IPS-18c (cell line): ENCODE measurements around the gene COL8A1.
"Not testable (repeated sequence)": the region's sequence is repeated elsewhere in the genome, so short reads cannot be mapped to it uniquely, and the experiment has no call there.

ENCODE experiments used
- H3K4me3 ChIP-seq: 2 replicates; pipeline ENCODE4 v1.7.0; 2013; ENCODE audit warnings: low read depth, mild to moderate bottlenecking, low read length, moderate library complexity; ENCODE audit not compliant: insufficient read depth
- H3K9me3 ChIP-seq: one replicate; pipeline ENCODE4 v1.6.1; 2013; ENCODE audit warnings: mild to moderate bottlenecking, low read length, moderate library complexity; ENCODE audit not compliant: control insufficient read depth, insufficient read depth

Gene COL8A1

DNA sequence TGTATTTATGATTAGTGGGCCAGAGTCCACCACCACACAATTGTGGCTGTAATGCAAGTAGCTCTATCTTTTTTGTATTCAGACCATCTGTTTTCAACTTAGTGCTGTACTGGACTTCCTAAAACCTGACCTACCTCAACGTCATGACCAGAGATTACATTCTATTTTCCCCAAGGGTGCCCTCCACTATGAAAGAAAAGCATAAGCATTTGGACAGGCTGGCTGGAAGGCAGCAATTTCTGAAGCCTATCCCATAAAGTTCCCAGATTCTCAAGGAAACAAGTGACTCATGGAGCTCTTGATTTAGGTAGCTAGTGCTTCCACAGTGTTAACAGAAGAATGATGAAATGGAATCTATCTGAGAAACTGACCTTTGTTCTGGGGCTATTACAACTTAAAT, 75.8 kb downstream of the COL8A1 start:
- Histone ChIP-seq H3K4me3 (no peak overlapping the region), H3K9me3 (no peaks in the 10 kb centered on the region)

DNA sequence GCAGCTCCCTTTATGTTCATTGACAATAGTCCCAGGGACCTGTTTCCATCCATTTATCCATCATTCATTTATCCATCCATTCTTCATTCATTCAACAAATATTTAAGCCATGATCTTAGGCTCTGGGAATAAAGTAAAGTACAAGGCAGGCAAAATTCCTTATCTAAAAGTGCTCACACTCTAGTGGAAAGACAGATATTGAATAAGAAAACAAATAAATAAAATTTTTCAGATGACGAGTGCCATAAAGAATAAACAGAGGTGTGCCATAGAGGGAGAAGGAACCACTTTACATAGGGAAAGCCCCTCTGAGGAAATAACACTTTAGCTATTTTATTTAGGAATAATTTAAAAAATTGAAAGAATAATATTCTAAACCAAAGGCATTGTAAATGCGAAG, 76.2 kb downstream of the COL8A1 start:
- Histone ChIP-seq H3K9me3 (no peaks in the 10 kb centered on the region), H3K4me3 (no peak overlapping the region)

DNA sequence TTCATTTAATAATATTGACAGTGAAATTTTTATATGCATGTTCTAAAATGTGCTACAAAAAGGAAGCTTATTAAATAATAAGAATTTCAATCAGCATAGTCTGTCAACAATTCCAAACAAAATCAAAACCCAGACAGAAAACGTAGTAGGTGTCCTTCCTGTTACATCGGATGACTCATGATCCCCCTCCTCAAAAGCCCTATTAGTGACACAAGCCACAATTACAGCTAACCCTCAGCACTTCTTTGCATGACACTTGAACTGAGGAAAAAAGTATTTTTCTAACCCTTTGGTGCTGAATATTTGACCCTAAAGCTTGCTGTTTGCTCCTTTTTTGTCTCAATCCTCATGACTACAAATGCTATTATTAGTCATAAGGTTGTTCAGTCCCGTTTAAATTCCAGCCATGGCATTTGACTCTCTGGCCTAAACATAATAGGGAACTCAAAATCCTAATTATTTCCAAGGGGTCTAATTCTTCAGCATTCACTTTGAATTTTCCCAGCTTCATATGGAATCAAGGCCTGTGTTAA, 78.1 kb downstream of the COL8A1 start:
- Histone ChIP-seq H3K9me3 (no peaks in the 10 kb centered on the region), H3K4me3 (no peak overlapping the region)

DNA sequence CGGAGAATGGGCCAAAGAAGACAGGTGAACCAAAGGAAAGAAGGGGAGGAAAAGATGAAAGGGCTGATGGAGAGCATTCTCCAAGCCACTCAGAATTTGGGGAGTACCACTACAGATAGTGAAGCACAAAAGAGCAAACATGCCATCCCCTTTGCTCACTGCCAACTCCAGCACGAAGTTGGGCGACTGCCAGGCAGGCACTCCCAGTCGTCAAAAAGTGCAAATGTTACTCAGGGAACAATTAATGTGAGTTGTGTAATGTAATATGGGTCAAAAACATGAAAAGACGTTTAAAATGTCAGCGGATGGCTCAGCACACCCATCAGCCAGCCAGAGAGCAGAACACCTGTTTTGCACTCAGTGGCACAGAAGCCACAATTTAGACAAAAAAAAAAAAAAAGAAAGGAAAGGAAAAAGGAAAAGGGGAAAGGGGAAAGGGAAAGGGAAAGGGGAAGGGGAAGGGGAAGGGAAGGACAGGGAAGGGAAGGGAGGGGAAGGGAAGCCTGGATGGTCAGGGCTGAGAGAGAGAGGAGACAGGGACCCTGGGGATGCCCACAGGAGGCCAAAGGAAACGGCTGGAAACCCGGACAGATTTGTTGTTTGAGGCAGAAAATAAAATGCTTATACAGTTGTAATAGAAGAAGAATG, 82.7 kb downstream of the COL8A1 start:
- Histone ChIP-seq H3K9me3 (peaks cover 3% of the 10 kb centered on the region), H3K4me3 (no peak overlapping the region)

DNA sequence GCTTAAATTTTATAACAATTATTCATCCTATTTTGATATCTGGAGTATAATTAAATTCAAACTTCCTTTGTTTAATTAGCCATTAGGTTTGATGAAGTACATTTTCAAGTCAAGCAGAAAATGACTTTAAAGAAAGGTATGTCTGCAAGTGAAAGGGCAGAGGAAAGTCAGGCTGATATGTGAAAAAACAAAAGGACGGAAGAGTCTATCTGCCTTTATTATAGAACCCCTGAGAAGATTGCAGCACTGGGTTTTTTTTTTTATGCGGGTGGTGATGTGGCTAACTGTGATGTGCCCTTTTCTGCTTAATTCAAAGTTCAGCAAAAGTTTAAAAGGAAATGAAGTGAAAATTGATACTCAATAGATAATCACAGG, 83.2 kb downstream of the COL8A1 start:
- H3K4me3 ChIP-seq: no peak overlapping the region
- peaks cover 3% of the 10 kb centered on the region for H3K9me3 ChIP-seq

DNA sequence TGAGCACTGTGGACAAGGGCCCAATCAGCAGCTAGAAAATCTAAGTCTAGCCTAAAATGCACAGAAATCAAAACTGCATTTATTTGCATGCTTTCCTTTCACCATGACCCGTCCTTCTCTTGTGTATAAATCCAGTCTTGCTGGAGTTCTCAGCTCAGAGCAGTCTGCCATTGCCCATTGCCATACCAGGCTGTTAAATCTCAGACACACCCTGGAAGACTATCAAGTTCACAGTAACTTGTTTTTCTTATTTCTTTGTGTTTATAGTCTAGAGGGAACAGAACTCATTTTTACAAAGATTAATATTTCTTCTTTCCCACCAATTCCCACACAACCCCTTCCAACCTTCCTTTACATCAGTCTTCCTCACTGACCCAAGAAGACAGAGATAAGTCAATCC, 85.9 kb downstream of the COL8A1 start:
- Histone ChIP-seq H3K9me3 (peaks cover 3% of the 10 kb centered on the region), H3K4me3 (no peak overlapping the region)

DNA sequence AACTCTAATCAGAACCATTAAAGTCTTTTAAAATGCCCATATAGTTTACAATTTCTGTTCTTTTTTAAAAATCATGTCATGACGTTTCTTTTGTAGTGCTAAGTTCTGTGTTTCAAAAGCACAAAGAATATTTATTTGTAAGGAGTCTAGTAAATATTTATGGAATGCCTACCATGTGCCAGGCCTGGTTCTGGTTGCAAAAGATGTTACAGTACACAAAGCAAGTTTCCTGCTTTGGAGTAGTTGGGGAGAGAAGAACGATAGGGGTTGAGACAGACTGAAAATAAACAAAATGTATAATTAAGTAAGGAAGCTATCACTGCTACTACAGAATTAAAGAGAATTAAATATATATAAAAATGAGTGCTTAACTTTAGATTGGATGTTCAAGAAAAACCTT, 92.5 kb downstream of the COL8A1 start:
- H3K9me3 ChIP-seq: no peaks in the 10 kb centered on the region
- H3K4me3 ChIP-seq: no peak overlapping the region

DNA sequence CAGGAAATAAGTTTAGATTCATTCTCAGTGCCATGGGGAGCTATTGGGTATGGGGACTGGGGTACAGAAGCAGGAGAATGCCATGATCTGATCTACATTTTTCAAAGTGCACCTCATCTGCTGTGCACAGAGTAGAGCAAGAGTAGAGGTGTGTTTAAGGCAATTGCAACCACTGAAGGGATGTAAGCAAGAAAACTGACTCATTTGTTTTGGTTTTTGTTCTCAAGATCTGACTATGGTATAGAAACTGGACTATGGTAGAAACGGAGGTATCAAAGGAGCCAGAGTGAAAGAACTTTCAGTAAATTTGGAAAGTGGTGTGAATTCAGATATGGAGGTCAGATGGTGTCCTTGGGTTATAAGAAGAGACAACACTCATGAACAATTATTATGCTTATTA, 93.1 kb downstream of the COL8A1 start:
- Histone ChIP-seq H3K4me3 (no peak overlapping the region), H3K9me3 (no peaks in the 10 kb centered on the region)

DNA sequence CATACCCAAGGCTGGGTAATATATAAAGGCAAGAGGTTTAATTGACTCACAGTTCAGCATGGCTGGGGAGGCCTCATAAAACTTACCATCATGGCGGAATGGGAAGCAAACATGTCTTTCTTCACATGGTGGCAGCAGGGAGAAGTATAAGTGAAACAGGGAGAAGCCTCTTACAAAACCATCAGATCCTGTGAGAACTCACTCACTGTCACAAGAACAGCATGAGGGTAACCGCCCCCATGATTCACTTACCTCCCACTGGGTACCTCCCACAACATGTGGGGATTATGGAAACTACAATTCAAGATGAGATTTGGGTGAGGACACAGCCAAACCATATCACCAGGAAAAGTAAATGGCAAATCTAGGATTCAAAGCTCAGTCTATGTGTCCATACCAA, 102.0 kb downstream of the COL8A1 start:
- H3K9me3 ChIP-seq, H3K4me3 ChIP-seq: not testable (repeated sequence)

DNA sequence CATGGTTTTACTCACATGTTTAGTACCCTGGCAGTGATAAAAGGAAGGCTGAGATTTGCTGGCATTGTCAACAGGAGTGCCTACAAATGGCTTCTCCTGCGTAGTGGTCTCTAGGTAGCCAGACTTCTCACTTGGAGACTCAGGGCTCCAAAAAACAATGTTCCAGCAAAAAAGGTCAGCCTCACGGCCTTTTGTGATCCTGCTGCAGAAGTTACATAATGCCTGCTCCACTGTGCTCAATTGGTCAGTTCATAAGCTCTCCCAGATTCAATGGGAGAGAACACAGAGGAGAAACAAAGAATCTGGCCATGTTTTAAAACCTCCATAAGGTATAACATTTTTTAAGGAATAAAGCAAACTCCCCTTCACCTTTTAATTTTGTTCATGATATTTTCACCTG, 103.2 kb downstream of the COL8A1 start:
- no peak overlapping the region for H3K4me3 ChIP-seq
- peaks cover 4% of the 10 kb centered on the region for H3K9me3 ChIP-seq

DNA sequence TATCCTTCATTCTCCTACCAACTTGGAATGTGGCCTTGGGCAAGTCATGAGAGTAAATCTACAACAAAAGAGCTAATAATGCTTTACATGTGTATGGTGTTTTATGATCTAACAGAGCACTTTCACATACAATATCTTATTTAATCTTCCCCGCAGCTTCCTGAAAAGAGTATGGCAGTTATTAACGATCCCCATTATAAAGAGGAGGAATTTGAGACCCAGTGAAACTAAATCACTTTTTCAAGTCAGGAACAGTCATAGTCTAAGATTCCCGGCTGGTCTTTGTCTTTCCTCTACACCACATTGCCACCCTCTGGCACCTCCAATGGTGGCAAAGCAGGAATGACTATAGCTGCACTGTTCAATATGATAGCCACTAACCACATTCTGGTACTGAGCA, 109.5 kb downstream of the COL8A1 start:
- no peaks in the 10 kb centered on the region for H3K9me3 ChIP-seq
- H3K4me3 ChIP-seq: no peak overlapping the region

DNA sequence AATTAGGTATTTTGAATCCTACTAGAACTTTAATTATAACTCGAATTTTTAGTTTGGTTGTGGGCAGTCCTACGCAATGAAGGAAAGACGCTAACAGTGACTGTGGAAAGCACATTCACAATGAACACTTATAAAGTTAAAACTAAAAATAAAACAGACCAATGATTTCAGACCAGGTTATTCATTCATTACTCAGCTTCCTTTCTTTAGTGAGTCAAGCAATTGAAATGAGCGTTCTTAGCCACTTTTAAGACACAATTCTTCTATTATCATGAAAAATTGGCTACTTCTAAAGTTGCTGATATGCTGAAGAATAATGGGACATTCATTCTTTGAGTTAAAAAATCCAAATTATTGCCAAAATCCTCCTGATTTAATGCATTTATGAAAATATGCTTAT, 113.3 kb downstream of the COL8A1 start:
- no peaks in the 10 kb centered on the region for H3K9me3 ChIP-seq
- no peak overlapping the region for H3K4me3 ChIP-seq

DNA sequence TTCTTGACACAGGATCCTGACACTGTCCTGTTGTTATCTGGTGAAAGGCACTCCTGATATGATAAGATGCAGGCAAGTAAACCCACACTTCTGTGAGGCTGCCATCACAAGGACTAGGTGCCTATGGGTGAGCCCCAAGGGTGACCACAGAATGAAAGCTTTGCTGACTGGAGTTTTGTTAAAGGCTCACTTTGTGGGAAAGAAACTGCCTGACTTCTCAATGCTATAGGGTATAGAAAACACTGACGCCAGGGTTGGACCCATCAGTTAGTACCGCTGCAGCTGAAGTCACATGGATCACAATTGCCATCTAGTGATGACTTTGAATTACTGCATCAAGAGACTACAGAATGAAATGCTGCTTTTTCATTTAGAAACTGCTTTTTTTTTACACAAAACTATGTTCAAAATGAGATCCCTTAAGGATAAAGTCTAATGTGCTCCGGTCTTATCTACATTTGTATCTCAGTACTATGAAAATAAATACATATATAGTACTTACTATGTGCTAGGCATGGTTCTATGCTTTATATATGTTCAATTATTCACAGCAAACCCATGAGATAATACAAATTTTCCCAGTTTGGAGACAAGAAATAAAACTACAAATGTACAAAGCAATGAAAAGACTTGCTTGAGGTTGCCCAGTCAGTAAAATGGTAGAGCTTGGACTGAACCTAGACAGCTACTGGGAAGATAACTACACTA, 115.0 kb downstream of the COL8A1 start:
- Histone ChIP-seq H3K9me3 (no peaks in the 10 kb centered on the region), H3K4me3 (no peak overlapping the region)

DNA sequence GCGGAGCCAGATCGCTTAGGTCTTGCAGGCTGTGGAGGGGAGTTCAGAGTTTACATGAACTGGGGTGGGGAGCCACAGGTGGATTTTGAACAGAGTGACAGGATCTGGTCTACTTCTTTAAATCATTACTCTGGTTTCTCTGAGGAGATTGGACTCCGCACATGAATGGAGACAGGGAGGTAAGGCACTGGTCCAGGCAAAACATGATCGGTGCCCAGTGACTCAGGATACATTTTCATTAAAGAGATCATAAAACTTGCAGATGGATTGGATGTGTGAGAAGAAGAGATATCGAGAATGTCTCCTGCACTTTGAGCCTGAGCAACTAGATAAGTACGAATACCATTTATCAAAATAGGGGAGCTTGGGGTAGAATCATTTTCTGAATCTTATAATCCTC, 117.4 kb downstream of the COL8A1 start:
- H3K9me3 ChIP-seq: no peaks in the 10 kb centered on the region
- H3K4me3 ChIP-seq: no peak overlapping the region

DNA sequence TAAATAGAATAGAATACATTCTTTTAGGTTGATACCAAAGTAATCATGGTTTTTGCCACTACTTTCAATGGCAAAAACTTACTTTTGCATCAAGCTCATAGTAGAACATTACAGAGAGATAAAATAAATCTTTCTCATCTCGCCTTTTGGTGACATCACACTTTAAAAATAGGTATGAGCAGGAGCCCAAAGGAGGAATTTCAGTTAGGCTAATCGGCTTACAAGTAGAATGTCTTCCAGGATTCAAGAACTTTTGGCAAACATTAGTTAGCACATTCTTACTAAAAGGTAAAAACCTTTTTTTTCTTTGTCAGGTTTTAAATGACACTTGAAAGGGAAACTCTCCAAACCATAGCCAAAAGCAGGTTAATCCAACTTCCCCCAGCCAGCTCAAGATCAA, 119.6 kb downstream of the COL8A1 start:
- Histone ChIP-seq H3K4me3 (no peak overlapping the region), H3K9me3 (no peaks in the 10 kb centered on the region)

DNA sequence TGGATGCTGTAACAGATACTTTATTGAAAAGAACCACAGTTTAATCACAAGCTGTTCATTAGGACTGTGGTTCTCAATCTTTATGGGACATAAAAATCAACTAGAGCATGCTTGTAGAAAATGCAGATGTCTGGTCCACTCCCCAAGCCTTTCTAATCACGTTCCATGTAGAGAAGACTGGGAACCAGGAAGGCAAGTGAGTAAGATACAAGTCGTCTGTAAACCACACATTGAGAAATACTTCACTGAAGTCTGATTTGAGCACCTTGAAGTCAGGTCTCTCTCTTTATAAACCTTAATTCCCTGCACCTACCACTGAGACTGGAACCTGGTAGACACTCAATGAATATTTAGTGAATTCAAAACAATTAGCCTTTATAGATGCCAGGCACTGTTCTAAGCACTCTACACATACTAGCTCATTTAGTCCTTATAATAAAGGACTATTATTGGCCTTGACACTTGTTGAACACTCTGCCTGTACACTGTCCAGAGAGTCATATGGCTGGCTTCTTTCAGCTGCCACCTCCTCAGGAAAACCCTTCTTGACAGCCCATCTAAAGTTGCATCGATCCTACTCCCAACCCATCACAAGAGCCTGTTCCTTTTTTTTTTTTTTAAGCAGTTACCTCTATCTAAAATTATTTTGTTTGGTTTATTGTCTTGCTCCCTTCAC, 120.2 kb downstream of the COL8A1 start:
- Histone ChIP-seq H3K9me3 (no peaks in the 10 kb centered on the region), H3K4me3 (no peak overlapping the region)

DNA sequence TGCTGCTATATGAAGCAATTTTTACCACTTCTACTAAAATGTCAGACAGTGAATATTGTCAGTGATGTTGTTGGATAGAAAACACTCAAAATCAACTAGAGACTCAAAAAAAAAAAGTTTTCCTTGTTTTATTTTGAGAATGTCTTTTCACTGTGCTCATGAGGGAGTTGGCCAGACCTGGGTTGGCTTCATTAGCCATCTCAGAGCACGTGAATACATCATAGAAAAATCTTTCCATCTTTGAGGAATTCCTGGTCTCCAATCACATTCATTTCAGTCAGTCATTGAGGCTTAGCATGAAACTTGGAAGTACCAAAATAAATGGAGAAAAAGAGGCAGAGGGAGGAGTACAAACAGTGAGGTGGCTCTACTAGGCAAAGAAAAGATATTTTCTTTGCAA, 121.6 kb downstream of the COL8A1 start:
- Histone ChIP-seq H3K9me3 (no peaks in the 10 kb centered on the region), H3K4me3 (no peak overlapping the region)

DNA sequence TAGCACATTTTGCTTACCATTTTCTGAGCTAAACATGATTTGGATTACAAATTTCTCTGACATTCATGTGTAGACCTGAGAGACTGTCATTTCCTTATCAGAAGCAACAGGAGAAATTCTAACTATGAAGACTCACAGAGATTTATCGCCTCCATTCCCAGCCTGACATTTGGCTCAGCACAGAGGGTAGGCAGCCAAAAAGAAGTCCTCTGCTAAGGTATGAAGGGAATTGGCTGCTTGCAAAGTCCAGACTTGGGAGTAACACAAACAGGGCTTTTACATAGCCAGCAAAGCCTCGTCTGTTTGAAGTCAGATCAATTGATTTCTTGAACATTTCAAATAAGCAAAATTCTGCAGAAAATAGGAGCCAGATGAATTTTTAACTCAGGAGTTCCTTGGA, 122.2 kb downstream of the COL8A1 start:
- Histone ChIP-seq H3K9me3 (no peaks in the 10 kb centered on the region), H3K4me3 (no peak overlapping the region)
